Fibroblast of the conjunctiva (primary cell): ENCODE measurements around the gene ASGR2.

Experiments used
- DNase-seq: peaks from one replicate; pipeline ENCODE4 v3.0.0-alpha.2; 2010; ENCODE audit warnings: low read depth

Gene ASGR2

DNA sequence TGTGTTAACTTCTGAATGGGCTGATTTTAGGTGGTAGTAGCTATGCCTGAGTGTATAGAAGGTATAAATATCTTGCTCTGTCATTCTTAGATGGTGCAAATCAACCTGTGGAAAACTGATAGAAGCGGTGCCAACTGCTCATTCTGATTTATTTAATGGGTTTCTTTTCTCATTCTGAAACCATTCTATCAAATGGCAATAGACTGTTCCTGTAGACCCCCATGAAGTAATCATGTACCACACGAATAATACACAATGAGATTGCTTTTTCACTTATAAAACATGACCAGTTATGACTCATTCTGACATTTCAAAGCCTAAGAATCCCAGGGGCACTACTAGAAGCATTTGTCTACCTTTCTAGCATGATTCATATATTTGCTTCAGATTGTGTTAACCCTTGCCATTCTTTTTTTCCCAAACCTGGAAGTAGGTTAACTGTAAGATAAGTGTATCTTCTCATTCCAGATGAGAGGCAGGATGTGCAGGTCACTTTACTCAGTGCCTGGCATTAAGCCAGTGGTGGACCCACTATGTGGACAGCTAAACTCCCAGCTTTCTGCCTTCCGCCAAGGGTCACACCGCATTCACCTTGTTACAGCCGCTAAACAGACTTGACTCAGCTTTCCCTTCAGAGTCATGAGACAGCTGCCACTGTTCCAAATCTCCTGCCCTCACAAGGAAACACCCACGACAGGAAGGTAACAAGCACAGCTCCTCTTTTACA is 54.3 kb downstream of the ASGR2 start:
- DNase-seq = no peak

DNA sequence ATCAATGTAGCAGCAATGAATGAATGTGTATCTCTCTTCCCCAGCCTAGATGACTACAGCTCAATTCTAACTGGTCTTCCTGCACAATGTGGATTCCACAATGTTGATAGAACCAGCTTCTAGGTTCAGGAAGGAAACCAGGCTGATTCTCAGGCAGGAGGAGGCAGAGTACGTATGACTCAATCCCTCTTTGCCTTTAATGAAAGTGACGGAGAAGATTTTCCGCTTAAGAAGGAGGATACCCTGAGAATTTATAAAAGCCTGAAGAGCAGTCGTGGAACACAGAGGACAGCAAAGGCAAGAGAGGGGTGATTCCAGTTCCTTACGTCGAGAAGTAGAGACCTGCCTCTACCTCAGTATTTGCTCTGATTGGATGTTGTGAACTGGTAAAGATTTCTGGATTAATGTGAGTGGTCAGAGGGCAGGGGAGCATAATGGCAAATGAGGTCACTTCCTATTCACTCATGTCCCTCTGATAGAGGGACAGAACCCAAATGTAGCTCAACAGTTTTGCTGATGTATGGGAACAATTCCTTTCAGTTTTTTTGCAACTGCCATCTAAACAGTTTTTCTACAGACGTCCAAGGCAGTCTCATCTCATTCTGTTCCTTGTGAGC is 55.7 kb downstream of the ASGR2 start:
- DNase-seq = no peak

DNA sequence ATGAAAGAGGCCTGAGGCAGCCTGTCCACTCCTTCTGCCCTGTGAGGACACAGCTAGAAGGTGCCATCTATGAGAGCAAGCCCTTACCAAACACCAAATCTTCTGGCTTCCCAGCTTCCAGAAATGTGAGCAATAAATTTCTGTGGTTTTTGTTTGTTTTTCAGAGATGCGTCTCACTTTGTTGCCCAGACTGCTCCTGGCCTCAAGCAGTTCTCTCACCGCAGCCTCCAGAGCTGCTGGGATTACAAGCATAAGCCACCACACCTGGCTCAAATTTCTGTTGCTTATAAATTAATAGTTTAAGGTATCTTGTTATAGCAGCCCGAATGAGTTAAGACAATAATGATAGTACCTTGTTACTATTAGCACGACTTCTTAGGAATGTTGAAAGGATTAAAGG is 58.2 kb downstream of the ASGR2 start:
- DNase-seq = no peak
